HG03280 (cell line): ENCODE measurements around the gene ANAPC7.
"Not testable (repeated sequence)": the region's sequence is repeated elsewhere in the genome, so short reads cannot be mapped to it uniquely, and the experiment has no call there.

Experiments
- ATAC-seq: cut with Tn5 transposase; IDR thresholded peaks from one replicate; pipeline ENCODE4 v1.9.1; 2021; ENCODE audit warnings: mild to moderate bottlenecking, moderate library complexity; ENCODE audit not compliant: unreplicated experiment

ANAPC7 gene

DNA sequence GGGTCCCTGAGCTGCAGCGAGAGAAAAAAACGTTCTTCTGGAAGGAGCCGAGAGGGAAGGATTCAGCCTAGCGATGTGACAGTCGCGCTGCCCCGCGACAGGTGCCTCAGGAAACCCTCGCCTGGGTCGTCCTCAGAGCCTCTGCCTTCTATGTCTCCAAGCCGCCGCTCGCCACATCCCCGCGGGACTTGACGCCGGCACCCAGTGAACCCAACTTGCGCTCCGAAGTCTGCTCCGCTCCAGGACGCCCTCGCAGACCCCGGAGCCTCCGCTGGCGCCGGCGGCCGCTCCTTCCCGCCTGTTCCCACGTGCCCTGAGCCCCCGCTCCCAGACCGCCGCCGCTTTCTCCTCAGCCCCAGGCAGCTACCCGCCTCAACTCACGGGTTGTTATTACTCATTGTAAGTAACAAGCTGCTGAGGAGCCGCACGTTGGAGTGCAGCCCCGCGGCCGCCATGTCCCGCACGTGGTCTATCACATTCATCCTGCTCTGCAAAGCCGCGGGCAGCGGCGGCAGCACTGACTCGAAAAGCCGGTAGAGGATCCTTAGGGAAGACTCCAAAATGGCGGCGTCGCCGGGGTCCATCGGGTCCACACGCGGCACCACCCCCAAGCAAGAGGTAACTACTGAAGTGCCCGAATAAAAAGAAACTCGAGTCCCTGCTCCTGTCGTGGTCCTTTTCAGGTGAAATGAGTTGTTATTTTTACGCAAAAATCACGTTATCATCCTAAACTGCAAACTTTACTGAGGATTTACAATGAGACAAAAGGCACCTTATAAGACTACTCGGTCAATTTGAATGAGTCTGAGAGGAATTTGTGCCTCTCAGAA, at the start of gene ANAPC7:
Gene ANAPC7 (minus strand): TSS at position 563 of the 830 bp plus-strand sequence. CDS start 81 bp downstream, at position 482.
- peak; percentile 75 for ATAC-seq

DNA sequence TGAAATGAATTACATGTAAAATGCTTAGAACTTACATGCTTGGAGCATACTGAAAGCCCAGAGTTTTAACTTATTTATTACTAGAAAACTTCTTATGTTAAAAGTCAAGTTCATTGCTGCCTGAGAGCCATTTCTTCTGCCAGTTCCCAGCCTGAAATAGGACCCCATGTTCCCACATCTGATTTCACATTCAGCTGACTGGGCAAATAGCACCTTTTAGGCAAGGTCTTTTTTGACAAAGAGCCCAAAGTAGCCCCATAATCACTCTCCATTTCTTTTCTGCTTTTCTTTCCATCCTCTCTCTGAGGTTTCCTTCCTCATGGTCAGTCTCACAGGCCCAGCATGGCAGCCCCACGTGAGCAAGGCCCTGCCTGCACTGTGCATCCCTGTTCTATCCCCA, 47.8 kb upstream of the ANAPC7 start:
- no peak for ATAC-seq

DNA sequence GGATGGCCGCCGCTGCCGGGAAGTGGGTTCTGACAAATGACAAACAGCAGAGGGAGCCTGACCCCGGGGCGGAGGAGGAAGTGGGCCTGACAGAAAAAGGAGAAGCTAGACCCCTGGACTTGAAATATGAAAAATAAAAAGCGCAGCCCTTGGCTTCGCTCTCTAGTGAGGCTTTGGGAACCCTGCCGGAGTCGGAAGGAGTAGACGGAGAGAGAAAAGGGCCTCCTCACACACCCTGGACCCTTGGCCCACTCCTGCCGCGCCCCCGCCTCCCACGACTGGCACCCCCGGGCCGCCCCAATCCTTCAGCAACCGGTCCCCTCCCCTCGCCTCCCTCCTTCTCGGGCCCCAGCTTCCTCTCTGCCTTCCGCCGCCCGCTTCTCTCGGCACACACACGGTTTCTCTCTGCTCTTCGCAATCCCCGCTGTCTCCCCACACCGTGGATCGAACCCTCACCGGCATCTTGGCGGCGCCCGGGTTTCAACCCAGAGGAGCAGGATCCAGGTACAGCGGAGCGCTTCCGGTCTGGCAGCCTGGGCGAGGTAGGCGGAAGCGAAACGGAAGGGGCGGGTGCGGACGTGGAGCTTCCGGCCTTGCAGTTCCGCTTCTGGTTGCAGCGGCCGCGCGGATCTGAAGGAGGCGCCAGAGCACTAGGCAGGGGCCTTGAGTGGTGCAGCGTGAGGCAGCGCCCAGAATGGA, 46.4 kb upstream of the ANAPC7 start, which contains the start of gene ARPC3:
Gene ARPC3 (minus strand): TSS at position 539 of the 699 bp plus-strand sequence. CDS start 77 bp downstream, at position 462.
- peak; percentile 96 for ATAC-seq

- no peak for ATAC-seq
Measured at GRCh38 chr12:110444455-110444854, 40.9 kb upstream of the ANAPC7 start.

- ATAC-seq: no peak
Measured at GRCh38 chr12:110436231-110436630, 32.7 kb upstream of the ANAPC7 start.

GRCh38 chr12:110431957-110432587, 28.6 kb upstream of the ANAPC7 start:
- ATAC-seq: no peak

DNA sequence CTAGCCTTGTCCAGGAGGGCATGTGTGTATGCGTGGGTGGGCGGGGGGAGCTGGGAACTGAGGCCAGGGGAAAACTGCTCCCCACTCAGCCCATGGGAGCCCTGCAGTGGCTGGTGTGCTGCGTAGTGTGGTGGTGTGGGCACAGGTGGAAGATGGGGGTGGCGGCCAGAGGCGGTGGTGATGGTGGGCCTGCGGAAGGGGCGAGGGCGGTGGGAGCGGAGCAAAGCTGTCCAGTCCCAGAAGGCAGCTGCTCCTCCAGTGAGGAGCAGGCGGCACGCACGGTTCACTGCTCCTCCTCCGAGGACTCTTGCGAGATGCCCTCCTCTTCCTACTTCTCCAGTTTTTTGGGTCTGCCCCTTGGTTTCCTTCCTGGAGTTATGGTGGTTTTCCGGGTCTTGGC, 26.2 kb upstream of the ANAPC7 start:
- ATAC-seq: not testable (repeated sequence)

GRCh38 chr12:110426406-110426805, 22.9 kb upstream of the ANAPC7 start:
- no peak for ATAC-seq

DNA sequence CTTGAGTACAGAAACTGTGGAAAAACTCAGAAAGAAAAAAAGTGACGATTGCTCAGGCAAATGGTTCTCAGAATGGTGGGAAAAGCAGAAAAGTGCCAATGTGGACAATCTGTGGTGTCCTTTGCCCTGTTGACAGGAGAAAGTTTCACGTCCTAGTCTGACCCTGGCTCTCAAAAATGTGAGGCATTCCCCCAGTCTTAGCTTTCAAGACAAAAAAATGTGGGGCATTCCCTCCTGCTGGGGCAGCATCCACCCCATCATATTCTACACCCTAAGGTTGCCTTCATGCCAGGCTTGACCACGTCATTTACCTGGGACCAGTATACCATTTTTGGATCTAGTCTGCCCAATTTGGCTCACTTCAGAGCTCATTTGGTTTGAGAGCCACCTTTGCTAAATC, 20.7 kb upstream of the ANAPC7 start:
- ATAC-seq: no peak

- ATAC-seq: no peak
Measured at GRCh38 chr12:110421701-110422100, 18.2 kb upstream of the ANAPC7 start.

DNA sequence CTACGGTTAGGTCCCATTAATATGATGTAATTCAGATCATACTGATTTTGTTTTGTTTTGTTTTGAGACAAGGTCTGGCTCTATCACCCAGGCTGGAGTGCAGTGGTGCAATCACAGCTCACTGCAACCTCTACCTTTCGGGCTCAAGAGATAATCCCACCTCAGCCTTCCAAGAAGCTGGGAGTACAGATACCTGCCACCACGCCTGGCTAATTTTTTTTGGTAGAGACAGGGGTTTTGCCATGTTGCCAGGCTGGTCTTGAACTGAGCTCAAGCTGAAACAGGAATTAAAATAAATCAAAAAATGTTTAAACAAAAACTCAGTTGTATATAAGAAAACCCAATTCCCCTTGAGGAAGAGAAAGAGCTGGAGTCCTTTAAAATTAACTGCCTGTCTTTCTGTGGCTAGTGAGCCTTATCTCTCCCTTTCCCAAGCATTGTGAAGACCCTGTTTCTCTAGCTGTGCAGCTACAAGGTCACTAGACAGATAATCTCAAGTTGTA, 17.7 kb upstream of the ANAPC7 start:
- no peak for ATAC-seq

DNA sequence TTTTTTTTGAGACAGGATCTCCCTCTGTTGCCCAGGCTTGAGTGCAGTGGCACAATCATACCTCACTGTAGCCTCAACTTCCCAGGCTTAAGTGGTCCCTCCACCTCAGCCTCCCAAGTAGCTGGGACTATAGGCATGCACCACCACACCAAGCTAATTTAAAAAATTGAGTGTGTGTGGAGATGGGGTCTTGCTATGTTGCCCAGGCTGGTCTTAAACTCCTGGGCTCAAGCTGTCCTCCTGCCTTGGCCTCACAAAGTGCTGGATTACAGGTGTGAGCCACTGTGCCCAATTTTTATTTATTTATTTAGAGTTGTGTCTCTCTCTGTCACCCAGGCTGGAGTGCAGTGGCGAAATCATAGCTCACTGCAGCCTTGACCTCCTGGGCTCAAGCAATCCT, 17.1 kb upstream of the ANAPC7 start:
- ATAC-seq: not testable (repeated sequence)

- not testable (repeated sequence) for ATAC-seq
Measured at GRCh38 chr12:110417113-110417512, 13.6 kb upstream of the ANAPC7 start.

GRCh38 chr12:110410086-110410485, 6.6 kb upstream of the ANAPC7 start:
- ATAC-seq: not testable (repeated sequence)

DNA sequence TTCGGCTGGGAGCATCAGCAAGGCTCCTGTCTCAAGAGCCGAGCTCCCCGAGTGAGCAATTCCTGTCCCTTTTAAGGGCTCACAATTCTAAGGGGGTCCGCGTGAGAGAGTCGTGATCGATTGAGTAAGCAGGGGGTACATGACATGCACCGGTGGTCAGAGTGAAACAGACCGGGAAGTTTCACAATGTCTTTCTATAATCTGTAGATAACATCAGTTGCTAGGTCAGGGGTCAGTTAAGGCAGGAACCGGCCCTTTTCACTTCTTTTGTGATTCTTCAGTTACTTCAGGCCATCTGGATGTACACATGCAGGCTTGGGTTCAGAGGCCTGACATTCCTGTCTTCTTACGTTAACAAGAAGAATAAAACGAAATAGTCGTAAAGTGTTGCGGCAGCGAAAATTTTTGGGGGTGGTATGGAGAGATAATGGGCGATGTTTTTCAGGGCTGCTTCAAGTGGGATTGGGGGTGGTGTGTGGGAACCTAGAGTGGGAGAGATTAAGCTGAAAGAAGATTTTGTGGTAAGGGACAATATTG, 1.7 kb upstream of the ANAPC7 start:
- ATAC-seq: not testable (repeated sequence)

GRCh38 chr12:110403976-110404682, 621 bp upstream of the ANAPC7 start:
- no peak for ATAC-seq

- ATAC-seq: no peak
Measured at GRCh38 chr12:110382683-110383082, 20.8 kb downstream of the ANAPC7 start.

GRCh38 chr12:110379631-110380030, 23.9 kb downstream of the ANAPC7 start:
- no peak for ATAC-seq

DNA sequence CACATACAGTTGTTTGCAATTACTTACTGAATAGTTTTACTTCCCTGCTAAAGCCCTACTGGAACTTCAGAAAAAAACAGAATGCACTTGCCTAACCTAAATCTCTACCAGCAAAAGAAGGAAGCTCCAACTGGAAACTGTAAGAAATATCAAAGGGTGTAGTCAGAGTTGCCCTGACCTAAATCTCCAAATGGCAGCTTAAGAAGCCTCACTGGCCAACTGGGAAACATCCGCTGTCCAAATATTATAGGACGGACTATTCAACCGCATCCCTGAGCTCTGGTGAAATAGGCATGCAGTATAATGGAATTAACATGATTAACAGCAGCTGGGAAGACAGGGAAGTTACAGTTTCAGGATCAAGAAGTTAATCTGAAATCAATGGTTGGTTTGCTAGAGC, 24.3 kb downstream of the ANAPC7 start:
- no peak for ATAC-seq

DNA sequence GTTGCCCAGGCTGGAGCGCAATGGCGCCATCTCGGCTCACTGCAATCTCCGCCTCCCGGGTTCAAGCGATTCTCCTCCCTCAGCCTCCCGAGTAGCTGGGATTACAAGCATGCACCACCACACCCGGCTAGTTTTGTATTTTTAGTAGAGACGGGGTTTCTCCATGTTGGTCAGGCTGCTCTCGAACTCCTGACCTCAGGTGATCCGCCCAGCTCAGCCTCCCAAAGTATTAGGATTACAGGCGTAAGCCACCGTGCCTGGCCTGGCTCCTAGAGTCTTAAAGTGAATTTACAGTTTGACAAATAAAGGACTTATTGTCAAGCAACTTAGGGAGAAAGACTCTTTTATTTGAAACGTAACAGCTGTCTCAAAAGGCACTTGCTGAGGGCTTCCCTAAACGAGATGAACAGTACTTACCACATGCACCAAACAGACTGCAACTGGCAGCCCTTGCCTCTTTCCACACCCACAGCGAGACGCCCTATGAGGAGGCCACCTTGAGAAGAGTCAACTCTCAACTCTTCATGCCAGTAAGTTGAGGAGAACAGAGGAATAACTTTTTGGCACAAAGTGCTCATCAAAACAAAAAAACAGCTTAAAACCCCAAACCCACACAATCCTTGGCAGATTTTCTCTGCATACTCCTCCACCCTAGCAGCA, 25.2 kb downstream of the ANAPC7 start:
- not testable (repeated sequence) for ATAC-seq
